Cardiac ventricle fibroblast (primary cell): Measurements from ENCODE around the gene C6orf136. TPM values are rescaled to one million over a fixed set of nuclear protein-coding genes. Genes with fewer than 3 reads are reported as not detected.

Experiments used
- total RNA-seq: library from RNA; depleted of rRNA; stranded (reverse); fragments of >200 nt; gene quantifications from 2 replicates; pipeline ENCODE4 v1.2.3, GENCODE V29; 2015

The C6orf136 gene, protein sequence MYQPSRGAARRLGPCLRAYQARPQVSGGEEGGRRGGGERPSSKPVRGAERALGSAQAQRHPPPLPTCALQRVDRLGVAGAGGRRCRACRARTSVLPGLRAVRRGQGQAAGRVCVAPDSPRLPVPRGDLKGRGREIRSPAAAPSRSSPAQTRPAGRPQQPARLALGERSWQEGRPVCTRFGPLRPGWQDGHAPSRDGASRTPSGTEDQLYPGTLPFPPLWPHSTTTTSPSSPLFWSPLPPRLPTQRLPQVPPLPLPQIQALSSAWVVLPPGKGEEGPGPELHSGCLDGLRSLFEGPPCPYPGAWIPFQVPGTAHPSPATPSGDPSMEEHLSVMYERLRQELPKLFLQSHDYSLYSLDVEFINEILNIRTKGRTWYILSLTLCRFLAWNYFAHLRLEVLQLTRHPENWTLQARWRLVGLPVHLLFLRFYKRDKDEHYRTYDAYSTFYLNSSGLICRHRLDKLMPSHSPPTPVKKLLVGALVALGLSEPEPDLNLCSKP
- 4.1 and 4.6 TPM in 2 replicates for total RNA-seq

DNA sequence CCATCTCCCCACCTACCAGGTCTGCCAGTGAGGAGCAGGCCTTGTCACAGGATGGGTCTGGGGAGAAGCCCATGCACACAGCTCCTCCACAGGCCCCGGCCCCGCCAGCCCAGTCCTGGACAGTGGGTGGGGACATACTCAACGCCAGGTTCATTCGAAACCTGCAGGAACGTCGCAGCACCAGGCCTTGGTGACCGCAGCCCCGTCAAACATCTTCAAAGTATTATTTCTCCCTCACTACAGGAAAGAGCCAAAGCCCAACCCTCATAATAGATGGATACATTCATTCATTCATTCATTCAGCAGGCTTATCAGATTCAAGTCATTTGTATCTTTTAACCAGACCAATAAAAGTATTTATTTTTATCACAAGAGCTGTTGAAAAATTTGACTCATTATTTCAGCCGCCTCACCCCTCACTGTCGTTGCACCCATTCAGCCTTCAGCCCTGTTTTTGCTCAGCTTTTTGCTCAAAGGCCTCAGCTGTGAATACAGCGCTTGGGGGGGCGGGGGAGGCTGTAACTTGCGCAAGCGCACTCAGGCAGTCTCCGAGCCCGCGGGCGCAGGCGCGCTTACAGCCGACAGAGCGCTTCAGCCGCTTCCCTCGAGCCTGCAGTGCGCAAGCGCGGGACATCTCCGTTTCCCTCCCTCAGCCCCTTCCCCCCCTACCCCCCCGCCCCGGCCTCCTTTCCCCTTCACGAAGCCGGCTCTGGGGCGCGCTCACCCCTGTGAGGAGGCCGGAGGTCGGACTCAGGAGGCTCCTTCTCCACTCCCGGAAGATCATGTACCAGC is at the start of gene C6orf136:
C6orf136 (plus strand) TSS at position 684 of the 792 bp plus-strand sequence; CDS start at position 783, 99 bp downstream.

DNA sequence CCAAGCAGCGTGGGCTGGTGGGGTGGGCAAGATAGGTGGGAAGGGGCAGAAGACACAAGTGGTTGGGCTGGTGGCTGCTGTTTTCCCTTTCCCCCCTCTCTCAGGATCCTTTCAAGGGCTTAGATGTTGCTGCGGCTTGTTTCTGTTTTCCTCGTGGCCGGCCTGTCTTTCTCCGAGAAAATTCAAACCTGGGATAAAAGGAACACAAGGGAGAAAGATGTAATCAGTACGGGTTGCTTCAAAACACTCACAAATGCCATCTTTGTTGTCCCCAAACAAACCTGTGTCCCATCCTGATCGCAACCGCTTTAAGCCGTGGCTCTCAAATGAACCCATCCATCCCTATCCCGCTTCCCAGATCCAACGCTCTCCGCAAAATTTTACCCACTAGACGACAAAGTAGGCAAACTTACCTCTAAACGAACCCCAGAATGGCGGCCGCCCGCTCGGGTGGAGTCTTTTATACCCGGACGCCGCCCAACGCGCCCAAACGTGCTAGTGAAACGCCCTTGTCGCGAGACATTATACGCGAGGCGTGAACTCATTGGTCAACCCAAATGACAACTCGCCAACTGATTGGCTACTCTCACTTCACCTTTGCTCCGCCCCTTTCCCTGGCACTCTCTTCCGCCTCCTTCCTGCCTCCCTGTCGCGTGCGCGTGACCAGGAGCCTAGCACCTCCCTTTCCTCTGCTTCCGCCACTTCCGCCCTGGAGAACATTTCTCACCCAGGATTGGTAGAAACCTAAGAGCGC is 29.9 kb upstream of the C6orf136 start, which contains the start of gene PPP1R10:
PPP1R10 (minus strand) TSS at position 433 of the 754 bp plus-strand sequence. CDS start 7,299 bp downstream, outside the sequence.

DNA sequence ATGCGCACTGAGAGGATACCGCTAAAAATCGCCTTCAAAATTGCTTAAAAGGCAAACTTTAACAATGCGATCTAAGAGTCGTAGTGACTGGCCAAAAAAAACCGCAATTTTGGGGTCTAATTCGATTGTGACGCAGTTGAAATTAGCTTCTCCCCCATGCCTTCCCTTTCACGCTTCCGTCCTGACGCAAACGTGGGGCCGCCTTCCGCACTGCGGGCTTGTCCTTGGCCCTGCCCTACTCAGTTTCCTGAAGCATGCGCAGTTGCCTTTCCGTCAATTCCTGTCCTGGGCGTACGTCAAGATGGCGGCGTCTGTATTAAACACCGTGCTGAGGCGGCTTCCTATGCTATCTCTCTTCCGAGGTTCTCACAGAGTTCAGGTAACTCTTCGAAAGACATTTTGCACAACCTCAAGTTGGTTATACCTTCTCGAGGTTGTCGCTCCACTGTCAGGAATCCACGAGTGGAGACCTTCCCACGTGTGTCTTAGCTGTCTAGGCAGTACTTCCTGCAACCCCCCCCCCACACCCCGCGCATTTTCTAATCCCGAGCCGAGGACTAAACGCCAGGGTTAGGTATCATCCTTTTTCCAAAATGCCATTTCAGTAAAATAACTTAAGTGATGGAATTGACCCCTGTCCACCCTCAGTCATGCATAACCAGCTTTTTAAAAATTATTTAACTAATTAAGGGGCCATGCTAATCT is 29.2 kb upstream of the C6orf136 start, which contains the start of gene MRPS18B:
MRPS18B (plus strand) TSS at position 276 of the 705 bp plus-strand sequence; CDS start at position 302, 26 bp downstream.

DNA sequence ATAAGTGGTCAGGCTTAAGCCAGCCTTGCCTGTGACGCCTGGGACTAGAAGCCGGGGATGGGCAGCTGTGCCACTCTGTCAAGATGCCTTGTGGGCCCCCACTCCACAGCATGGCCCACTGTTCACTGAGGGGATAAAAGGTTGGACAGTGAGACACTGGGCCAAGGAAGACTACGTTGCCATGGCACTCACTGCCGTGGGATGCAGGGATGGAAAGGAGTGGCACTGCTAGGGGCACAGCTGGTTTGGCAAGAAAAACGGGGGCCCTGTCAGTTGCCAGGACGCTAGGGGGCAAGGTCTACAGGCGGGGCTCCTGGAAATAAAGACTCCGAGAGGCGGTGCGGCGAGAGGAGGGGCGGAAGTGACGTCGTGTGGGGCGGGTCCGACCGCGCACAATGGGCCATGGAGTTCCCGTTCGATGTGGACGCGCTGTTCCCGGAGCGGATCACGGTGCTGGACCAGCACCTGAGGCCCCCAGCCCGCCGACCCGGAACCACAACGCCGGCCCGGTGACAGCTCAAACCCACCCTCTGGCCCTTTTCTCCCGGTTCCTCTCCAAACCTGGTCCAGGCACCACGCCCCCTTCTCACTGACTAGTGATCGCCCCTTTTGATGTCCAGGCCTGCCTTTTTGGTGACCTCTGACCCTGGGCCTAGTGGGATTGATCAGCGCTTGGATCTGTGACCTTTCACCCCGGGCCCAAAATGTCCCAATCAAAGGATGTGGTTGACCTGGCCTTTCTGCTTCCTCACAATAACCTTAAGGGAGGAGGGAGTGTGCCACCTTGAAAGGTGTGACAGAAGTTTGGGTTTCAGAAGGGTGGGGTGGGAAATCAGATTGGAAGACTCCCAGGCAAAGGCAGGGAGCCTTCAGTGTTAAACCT is 20.2 kb upstream of the C6orf136 start, which contains the start of gene ATAT1:
ATAT1 (plus strand) TSS at position 391 of the 883 bp plus-strand sequence.

DNA sequence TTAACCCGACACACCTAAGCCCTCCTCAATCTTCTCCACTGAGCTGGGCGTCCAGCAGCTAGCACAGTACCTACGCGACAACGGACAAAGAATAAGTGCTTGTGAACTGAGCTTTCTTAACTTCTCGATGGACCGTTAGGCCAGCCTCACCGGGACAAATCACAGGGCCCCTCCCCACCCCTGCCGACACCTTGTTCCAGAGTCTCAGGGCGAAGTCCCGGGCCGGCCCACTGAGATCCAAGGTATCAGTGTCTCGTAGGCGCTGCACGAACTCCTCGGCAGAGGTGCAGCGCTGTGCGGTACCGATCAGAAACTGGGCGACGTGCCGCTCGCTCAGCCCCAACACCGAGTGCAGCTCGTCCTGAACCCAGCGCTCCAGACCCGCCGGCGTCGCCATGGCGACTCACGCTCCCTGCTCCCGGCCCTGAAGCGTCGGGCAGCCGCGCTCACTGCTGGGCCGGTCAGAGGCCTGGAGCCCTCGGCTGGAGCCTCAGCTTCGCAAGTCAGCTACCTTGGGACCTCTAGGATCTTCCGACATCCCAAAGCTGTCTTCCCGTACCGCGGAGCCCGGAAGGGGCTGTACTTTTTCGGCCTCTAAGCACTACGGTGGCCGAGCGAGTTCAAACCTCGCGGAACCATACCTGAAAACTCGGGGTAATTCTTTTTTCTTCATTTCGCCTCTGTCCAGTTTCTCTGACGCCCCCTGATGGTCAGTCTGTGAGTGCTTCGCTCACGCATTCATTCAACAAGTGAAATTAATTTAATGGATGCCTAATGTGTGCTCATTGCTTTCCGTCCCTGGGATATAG is 25.7 kb downstream of the C6orf136 start, which contains the start of gene DHX16:
DHX16 (minus strand) TSS at position 562 of the 809 bp plus-strand sequence; CDS start at position 397, 165 bp downstream.

DNA sequence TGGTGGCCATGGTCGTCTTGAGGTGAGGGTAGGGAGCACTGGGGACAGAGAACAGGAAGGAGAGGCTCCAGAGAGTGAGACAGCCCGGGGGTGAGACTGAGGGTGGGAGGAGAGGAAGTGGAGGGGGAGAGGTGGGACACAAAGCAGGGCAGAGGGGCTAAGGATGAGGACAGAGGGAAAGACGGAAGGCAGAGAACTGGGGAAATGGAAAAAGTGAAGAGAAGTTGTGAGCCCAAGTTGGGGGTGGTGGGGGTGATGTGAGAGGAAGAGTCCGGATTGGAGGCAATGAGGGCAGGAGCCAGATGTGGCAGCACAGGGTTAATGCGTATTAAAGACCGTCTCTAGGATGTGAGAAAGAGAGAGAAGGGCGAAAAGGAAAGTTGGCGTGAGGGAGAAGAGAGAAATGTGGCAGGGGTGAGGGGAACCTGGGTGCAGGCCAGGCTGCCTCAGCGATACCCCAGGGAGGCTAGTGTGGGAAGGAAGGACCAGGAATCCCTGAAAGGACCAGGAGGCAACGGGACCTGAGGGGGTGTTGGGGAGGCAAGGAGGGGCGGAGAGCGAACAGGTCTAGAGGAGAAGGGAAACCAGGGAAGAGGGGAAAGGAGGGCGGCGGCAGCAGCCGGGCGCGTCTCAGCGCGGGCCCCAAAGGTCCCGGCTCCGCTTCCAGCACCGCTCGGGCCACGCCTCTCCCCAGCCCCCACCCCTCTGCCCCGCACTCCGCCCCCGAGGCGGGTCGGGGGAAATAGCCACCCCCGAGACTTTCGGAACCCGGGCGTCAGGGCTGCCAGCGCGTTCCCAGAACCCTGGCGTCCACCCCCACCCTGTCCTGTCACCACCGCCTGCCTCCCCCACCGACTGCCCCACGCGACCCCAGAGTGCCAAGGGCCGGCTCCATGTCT is 39.3 kb downstream of the C6orf136 start, which contains the start of gene PPP1R18:
PPP1R18 (minus strand) TSS at position 637 of the 899 bp plus-strand sequence; CDS start at position 10, 627 bp downstream.

DNA sequence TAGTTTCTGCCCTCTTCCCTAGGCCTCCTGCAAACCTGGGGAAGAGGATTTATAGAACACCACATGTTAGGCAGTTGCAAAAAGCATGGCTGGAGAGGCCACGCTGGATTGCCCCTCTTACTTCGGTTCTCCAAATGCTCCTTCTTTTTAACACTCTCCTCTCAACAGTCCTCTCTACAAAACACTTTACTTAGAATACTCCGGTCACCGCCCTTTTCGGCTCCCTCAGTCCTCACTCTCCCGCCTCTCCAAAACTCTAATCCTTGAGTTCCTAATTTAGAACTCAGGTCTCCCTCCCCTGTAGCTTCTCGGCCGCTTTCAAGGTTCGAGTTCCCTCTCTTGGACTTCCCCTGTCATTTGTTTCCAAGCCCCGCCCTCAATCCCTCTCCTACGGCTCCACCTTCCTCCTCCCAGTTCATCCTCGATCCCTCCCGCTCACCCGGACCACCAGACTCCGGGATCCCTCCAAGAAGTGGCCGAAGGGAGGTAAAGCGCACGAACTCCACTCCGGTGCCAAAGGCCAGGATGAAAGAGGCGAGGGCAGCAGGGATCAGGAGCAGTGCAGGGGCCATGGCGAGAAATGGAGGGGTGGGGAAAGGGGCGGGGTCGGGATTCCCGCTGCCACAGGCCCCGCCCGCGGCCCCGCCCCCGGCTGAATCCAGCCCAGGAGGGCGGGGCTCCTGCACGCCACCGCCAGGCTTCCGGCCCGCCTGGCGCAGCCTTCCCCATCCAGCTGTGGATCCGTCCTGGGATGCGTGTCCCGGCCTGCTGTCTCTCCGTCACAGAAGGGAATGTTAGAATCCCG is 43.7 kb downstream of the C6orf136 start, which contains the start of gene NRM:
NRM (minus strand) TSS at position 582 of the 805 bp plus-strand sequence; CDS start at position 572, 10 bp downstream.

Other genes with a start within 250 kb of the C6orf136 start
- gene HLA-E, start 157.6 kb upstream of the C6orf136 start, total RNA-seq = 238 and 244 TPM in 2 replicates
- 31.1 and 31.2 TPM in 2 replicates for gene GNL1, start 90.6 kb upstream of the C6orf136 start, total RNA-seq
- gene PRR3, start 89.8 kb upstream of the C6orf136 start, total RNA-seq = 5.6 and 5.7 TPM in 2 replicates
- gene ABCF1, start 75.7 kb upstream of the C6orf136 start, total RNA-seq = 33.8 and 43.1 TPM in 2 replicates
- 25.5 and 31.0 TPM in 2 replicates for gene PPP1R10, start 29.9 kb upstream of the C6orf136 start, total RNA-seq
- gene MRPS18B, start 29.3 kb upstream of the C6orf136 start, total RNA-seq = 44.1 and 50.9 TPM in 2 replicates
- gene ATAT1, start 20.3 kb upstream of the C6orf136 start, total RNA-seq = 0.69 and 3.3 TPM in 2 replicates
- 11.4 and 11.7 TPM in 2 replicates for gene DHX16, start 25.9 kb downstream of the C6orf136 start, total RNA-seq
- 51.2 and 57.3 TPM in 2 replicates for gene PPP1R18, start 39.5 kb downstream of the C6orf136 start, total RNA-seq
- gene NRM, start 43.9 kb downstream of the C6orf136 start, total RNA-seq = 4.2 and 4.6 TPM in 2 replicates
- 7.6 and 7.8 TPM in 2 replicates for gene MDC1, start 70.1 kb downstream of the C6orf136 start, total RNA-seq
- gene TUBB, start 73.2 kb downstream of the C6orf136 start, total RNA-seq = 217 and 218 TPM in 2 replicates
- 68.3 and 71.3 TPM in 2 replicates for gene FLOT1, start 95.6 kb downstream of the C6orf136 start, total RNA-seq
- gene IER3, start 97.4 kb downstream of the C6orf136 start, total RNA-seq = 18.3 and 18.7 TPM in 2 replicates
- gene DDR1, start 237.4 kb downstream of the C6orf136 start, total RNA-seq = 25.7 and 27.1 TPM in 2 replicates